Measurements from ENCODE around the gene TRIM24.

DNA sequence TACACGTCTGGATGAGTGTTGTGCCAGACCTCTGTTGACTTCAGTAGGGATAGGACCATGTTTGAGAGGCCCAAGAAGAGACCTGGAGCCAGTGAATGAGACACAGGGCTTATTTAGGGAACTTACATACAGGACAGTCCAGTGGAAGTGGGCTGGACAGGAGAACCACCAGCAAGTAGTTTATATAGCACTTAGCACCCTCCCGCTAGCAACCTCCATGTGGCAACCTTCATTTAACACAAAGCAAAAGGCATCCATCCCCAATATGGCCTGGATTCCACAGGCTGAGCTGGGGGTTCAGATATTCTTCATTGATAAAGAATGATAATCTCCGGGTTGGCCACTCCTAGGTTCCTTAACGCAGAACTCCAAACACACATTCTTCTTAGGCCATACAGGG lies 93.7 kb downstream of the TRIM24 start:
- TF ChIP-seq, protein P1, sequence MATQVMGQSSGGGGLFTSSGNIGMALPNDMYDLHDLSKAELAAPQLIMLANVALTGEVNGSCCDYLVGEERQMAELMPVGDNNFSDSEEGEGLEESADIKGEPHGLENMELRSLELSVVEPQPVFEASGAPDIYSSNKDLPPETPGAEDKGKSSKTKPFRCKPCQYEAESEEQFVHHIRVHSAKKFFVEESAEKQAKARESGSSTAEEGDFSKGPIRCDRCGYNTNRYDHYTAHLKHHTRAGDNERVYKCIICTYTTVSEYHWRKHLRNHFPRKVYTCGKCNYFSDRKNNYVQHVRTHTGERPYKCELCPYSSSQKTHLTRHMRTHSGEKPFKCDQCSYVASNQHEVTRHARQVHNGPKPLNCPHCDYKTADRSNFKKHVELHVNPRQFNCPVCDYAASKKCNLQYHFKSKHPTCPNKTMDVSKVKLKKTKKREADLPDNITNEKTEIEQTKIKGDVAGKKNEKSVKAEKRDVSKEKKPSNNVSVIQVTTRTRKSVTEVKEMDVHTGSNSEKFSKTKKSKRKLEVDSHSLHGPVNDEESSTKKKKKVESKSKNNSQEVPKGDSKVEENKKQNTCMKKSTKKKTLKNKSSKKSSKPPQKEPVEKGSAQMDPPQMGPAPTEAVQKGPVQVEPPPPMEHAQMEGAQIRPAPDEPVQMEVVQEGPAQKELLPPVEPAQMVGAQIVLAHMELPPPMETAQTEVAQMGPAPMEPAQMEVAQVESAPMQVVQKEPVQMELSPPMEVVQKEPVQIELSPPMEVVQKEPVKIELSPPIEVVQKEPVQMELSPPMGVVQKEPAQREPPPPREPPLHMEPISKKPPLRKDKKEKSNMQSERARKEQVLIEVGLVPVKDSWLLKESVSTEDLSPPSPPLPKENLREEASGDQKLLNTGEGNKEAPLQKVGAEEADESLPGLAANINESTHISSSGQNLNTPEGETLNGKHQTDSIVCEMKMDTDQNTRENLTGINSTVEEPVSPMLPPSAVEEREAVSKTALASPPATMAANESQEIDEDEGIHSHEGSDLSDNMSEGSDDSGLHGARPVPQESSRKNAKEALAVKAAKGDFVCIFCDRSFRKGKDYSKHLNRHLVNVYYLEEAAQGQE (IDR thresholded peaks at IDR 0.05; ENCODE audit: insufficient replicate concordance, low read depth) = no peak
- TF ChIP-seq, protein P2, sequence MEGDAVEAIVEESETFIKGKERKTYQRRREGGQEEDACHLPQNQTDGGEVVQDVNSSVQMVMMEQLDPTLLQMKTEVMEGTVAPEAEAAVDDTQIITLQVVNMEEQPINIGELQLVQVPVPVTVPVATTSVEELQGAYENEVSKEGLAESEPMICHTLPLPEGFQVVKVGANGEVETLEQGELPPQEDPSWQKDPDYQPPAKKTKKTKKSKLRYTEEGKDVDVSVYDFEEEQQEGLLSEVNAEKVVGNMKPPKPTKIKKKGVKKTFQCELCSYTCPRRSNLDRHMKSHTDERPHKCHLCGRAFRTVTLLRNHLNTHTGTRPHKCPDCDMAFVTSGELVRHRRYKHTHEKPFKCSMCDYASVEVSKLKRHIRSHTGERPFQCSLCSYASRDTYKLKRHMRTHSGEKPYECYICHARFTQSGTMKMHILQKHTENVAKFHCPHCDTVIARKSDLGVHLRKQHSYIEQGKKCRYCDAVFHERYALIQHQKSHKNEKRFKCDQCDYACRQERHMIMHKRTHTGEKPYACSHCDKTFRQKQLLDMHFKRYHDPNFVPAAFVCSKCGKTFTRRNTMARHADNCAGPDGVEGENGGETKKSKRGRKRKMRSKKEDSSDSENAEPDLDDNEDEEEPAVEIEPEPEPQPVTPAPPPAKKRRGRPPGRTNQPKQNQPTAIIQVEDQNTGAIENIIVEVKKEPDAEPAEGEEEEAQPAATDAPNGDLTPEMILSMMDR (IDR thresholded peaks at IDR 0.05; ENCODE audit: insufficient read depth, low read length) = no peak
- TF ChIP-seq GABPA (IDR thresholded peaks at IDR 0.05; ENCODE audit: low read depth) (no peak), POLR2AphosphoS5 (IDR thresholded peaks at IDR 0.05; ENCODE audit: low read depth) (no peak), SPI1 (IDR thresholded peaks at IDR 0.05; ENCODE audit: borderline replicate concordance, low read depth) (no peak)
